ENCODE measurements around the gene CD207.

DNA sequence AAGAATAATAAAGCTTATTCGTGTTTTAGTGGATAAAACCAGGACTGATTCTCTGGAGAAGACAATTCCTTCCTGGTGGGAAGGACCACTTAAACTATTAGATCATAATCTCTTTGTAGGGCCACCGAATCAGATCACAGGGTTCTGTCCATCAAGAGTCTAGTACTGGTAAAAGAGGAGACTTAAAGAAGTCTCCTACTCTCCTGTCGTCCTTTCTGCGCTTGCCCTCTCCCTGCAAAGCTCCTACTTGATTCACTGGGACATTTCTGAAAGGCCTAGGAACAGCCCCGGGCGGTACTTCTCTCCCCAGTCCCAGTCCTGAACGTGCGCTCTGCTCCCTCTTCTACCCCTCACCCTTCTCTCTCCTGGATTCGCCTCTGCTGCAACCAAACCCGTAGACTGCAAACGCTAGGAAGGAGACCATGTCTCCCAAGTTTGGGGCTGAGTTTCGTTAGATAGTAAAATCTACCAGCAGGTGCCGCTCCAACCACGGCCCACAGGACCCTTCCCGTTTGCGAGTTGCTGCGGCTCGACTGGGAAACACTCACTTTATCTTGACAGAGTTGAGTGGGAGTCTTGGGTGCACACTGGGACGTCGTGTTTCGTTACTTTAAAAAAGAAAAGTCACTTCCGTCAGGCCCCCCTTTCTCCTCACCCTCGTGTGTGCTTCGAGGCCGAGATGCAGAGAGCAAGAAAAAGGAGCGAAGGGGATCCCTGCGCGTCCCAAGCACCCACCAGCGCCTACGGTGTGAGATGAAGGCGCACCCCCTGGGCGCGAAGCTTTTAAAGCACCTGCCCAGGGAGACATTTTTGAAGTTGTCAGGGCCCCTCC, 46.1 kb downstream of the CD207 start:
- TF ChIP-seq POLR2A (IDR thresholded peaks at IDR 0.05) = no peak
- TF ChIP-seq, protein P1, sequence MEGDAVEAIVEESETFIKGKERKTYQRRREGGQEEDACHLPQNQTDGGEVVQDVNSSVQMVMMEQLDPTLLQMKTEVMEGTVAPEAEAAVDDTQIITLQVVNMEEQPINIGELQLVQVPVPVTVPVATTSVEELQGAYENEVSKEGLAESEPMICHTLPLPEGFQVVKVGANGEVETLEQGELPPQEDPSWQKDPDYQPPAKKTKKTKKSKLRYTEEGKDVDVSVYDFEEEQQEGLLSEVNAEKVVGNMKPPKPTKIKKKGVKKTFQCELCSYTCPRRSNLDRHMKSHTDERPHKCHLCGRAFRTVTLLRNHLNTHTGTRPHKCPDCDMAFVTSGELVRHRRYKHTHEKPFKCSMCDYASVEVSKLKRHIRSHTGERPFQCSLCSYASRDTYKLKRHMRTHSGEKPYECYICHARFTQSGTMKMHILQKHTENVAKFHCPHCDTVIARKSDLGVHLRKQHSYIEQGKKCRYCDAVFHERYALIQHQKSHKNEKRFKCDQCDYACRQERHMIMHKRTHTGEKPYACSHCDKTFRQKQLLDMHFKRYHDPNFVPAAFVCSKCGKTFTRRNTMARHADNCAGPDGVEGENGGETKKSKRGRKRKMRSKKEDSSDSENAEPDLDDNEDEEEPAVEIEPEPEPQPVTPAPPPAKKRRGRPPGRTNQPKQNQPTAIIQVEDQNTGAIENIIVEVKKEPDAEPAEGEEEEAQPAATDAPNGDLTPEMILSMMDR (IDR thresholded peaks at IDR 0.05) = peak in 2 of 3 experiments; percentile 46 to 48
